ENCODE measurements around the gene OR6B1. TPM values are rescaled to one million over a fixed set of nuclear protein-coding genes. Genes with fewer than 3 reads are reported as not detected.

OR6B1 gene
- total RNA-seq, 4 donors from 2014 or later = not detected

DNA sequence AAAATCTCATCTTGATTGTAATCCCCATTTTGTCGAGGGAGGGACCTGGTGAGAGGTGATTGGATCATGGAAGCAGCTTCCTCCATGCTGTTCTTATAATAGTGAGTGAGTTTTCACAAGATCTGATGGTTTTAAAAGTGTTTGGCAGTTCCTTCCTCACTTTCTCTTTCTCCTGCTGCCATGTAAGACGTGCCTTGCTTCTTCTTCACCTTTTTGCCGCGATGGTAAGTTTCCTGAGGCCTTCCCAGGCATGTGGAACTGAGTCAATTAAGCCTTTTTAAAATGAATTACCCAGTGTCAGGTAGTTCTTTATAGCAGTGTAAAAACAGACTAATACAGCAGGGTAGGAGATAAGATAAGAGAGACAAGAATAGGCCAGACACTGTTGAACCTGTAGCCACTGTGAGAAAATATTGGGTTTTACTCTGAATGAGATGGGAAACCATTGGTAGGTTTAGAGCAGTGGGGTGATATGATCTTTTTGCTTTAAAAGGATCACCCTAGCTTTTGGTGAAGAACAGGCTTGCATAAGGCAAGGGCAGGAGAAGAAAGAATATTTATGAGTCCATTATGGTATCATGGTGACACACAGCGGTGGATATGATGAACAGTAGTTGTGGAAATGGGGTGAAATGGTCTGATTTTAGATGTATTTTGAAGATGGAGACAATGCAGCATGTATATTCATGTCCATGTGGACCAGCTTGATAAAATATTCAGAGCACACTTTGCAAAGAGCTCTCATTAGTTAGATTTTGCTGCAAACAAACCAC, 11.5 kb downstream of the OR6B1 start:
- ATAC-seq (ENCODE audit: low FRiP score) (no peak), DNase-seq (ENCODE audit: low spot score) (no peak)
- TF ChIP-seq, protein P1, sequence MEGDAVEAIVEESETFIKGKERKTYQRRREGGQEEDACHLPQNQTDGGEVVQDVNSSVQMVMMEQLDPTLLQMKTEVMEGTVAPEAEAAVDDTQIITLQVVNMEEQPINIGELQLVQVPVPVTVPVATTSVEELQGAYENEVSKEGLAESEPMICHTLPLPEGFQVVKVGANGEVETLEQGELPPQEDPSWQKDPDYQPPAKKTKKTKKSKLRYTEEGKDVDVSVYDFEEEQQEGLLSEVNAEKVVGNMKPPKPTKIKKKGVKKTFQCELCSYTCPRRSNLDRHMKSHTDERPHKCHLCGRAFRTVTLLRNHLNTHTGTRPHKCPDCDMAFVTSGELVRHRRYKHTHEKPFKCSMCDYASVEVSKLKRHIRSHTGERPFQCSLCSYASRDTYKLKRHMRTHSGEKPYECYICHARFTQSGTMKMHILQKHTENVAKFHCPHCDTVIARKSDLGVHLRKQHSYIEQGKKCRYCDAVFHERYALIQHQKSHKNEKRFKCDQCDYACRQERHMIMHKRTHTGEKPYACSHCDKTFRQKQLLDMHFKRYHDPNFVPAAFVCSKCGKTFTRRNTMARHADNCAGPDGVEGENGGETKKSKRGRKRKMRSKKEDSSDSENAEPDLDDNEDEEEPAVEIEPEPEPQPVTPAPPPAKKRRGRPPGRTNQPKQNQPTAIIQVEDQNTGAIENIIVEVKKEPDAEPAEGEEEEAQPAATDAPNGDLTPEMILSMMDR (IDR thresholded peaks at IDR 0.05) = no peak

DNA sequence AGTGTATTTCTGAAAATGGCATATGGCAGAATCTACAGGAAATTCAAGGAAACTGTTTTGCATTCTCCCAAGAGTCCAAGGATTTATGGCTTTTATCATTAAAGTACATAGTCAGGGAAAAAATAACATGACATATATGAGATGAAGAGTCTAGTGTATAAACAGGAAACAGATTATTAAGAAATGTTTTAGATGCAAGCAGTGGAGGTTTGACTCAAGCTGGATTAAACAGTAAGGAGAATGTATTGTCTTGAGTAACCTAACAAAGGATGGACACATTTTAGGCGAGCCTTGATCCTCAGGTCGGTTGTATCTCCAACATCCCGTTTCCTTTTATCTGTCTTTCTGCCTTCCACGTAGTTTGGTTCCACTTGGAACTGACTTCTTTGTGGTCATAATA, 17.9 kb downstream of the OR6B1 start:
- DNase-seq (ENCODE audit: low spot score) (no peak), ATAC-seq (ENCODE audit: low FRiP score) (no peak)
- TF ChIP-seq, protein P1 (IDR thresholded peaks at IDR 0.05) = no peak

DNA sequence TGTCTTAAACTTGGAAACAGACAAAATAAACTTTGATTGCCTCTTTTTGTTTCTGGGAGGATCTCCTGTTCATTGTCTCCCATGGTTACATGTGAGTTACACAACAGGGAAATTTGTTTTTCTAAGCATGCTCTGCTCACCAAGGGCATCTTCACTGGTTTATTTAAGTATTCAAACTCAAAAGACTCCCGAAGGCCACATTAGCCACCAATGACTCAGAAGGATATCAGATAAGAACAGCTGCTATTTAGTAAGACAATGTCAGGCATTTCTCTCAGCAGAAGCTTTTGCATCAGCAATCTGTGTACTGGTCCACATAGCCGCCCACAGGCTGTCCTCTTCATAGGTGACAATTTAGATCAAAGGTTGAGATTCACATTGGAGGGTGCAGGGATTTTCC, 19.3 kb downstream of the OR6B1 start:
- DNase-seq (ENCODE audit: low spot score) = no peak

DNA sequence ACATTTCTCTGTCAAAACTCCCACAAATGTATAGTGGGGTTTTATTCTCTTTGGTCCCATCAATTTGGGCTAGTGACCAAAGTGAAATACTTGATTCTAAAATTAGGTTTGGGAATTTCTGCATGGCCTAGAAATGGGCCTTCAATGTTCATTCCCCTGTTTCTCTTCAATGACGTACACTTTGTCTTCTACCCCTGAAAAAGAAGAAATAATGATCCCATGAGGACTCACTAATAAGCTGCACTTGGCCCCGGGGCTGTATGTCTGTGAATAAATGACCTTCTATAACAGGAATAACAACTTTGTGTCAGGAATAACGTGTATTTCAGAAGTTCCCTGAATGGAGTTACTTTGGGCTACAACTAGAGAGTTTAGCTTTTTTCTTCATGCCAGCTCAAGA, 20.2 kb downstream of the OR6B1 start:
- no peak for ATAC-seq (ENCODE audit: low FRiP score)
- TF ChIP-seq, protein P1 (IDR thresholded peaks at IDR 0.05) = no peak
- DNase-seq (ENCODE audit: low spot score) = no peak

More for the DNA sequence above, 19.3 kb downstream of the OR6B1 start:
- ATAC-seq (ENCODE audit: low FRiP score) = peak; percentile 14
- TF ChIP-seq, protein P1 (IDR thresholded peaks at IDR 0.05) = no peak

DNA sequence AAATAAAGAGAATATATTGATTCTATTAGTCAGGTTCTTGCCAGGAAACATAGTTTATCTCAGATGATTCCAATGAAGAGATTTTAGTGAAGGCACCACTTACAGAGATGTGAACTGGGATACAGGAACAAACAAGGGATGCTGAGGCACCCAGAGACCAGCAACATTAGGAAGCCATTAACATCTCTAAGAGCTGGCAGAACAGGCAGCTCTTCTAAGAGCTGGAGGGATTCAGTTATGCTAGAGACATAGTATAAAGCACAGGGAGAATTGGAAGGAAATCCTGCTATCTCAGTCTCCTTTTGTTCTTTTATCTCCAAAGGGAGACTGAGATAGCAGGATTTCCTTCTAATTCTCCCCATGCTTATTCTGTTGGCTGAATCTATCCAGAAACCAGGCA, 22.0 kb downstream of the OR6B1 start:
- TF ChIP-seq, protein P1 (IDR thresholded peaks at IDR 0.05) = no peak
- DNase-seq (ENCODE audit: low spot score) (no peak), ATAC-seq (ENCODE audit: low FRiP score) (no peak)

DNA sequence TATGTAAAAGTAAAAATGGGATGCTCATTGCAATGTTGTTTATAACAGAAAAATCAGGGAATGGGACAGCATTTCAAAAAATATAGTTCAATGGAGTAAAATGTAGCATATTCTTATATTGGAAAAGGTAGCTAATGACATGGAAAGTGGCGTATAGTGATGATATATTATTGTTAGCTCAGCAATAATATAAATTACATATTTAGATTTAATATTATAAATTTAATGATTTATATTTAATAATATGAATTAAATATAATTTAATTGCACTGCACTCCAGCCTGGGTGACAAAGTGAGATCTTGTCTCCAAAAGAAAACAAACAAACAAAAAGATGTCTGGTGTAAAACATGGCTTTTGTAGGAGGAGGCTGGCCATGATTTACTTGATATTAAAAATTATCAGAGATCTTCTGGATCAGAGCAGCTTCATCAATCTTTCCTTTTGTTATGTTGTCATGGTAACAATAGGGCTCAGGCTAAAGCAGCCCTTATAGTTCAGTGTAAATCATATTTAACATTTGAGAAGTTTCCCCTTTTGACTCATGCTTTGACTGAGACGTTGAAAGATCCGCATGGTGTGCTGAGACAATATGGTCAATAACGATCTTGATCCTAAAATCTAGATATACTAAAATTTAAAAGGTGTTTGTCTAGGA, 23.2 kb downstream of the OR6B1 start:
- no peak for DNase-seq (ENCODE audit: low spot score)
- no peak for ATAC-seq (ENCODE audit: low FRiP score)
- TF ChIP-seq, protein P1 (IDR thresholded peaks at IDR 0.05) = no peak

DNA sequence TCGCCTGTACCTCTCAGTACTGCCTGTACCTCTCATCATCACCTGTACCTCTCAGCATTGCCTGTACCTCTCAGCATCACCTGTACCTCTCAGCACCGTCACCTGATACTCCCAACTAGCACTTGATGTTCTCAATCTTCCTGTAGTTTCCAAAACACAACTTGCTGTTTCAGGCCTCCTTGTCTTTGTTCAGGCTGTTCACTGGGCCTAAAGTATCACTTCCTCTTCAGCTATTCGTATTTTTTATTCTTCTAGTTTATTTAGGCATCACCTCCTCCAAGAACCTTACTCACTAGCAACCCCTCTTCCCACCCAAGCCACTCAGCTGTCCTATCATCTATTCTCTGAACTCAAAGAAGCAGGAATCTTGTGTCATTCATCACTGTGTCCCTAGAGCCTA, 24.1 kb downstream of the OR6B1 start:
- DNase-seq (ENCODE audit: low spot score) = no peak
- ATAC-seq (ENCODE audit: low FRiP score) = no peak
- TF ChIP-seq, protein P1 (IDR thresholded peaks at IDR 0.05) = no peak
